ENCODE measurements around the gene CA9. TPM values are rescaled to one million over a fixed set of nuclear protein-coding genes. Genes with fewer than 3 reads are reported as not detected.

CA9 gene
- total RNA-seq, 1 donor from 2014 or later = 3.9 TPM

DNA sequence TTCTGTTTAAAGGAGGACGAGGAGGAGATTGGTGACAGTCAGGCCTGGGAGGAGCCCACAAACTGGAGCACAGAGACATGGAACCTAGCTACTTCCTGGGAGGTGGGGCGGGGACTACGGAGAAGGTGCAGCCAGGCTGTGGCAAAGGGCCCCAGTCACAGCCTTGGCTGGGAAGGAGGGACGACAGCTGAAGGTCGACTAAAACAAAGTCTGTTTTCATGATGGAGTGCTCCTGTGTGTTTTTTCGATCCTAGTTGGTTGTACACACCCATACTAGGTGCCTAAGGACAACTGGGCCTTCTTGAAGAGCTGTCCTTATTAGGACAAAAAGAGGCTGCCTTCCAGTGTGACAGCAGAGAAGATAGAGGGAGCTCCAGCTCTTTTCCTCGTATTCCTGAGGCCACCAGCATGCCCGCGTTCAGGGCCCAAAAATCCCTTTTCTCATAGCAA, 12.7 kb upstream of the CA9 start:
- Histone ChIP-seq H3K9me3 (no peaks in the 10 kb centered on the region), H3K4me3 (peak overlapping the region; percentile 88 to 99), H3K36me3 (peaks cover 6 to 23% of the 10 kb centered on the region in 2 donors), H3K27me3 (no peaks in the 10 kb centered on the region), H3K27ac (peak overlapping the region; percentile 97 to 100), H3K4me1 (peaks cover 15 to 40% of the 10 kb centered on the region in 2 donors)
- intact Hi-C loops (cut with DNase I) = no loop called here
- DNase-seq (ENCODE audit: low spot score in 2 of 2) = no peak
- TF ChIP-seq, protein P1, sequence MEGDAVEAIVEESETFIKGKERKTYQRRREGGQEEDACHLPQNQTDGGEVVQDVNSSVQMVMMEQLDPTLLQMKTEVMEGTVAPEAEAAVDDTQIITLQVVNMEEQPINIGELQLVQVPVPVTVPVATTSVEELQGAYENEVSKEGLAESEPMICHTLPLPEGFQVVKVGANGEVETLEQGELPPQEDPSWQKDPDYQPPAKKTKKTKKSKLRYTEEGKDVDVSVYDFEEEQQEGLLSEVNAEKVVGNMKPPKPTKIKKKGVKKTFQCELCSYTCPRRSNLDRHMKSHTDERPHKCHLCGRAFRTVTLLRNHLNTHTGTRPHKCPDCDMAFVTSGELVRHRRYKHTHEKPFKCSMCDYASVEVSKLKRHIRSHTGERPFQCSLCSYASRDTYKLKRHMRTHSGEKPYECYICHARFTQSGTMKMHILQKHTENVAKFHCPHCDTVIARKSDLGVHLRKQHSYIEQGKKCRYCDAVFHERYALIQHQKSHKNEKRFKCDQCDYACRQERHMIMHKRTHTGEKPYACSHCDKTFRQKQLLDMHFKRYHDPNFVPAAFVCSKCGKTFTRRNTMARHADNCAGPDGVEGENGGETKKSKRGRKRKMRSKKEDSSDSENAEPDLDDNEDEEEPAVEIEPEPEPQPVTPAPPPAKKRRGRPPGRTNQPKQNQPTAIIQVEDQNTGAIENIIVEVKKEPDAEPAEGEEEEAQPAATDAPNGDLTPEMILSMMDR (IDR thresholded peaks at IDR 0.05) = peak; percentile 31 to 71 (median 43)

DNA sequence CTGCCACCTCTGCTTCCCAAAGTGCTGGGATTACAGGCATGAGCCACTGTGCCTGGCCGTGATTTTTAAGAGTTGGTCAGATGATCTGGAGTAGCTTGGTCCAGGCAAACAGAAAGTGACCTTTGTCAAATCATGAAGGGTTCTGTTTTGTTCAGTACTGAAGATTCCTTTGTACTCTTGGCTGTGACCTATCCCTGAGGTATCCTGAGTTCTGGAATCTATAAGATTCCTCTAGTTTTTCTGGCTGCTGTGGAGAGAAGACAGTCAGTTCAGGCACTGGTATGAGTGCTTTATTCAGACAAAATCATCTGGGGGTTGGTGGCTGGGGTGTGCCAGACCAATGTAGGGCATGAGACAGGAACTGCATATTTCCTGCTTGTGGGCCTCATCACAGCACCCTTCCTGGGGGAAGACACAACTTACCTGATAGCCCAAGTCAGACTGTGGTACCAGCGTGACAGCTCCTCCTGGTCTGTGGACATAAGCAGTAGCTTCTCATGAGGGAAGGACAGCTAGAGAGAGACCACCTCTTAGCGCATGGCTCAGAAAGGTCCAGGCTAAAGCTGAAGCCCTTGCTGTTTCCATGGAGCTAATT, 11.9 kb upstream of the CA9 start:
- Histone ChIP-seq H3K4me1 (peaks cover 15 to 36% of the 10 kb centered on the region in 2 donors), H3K27ac (peak overlapping the region; percentile 97 to 100), H3K36me3 (peaks cover 6 to 23% of the 10 kb centered on the region in 2 donors), H3K9me3 (no peaks in the 10 kb centered on the region), H3K27me3 (no peaks in the 10 kb centered on the region), H3K4me3 (no peak overlapping the region)
- intact Hi-C loops (cut with DNase I) = no loop called here
- DNase-seq (ENCODE audit: low spot score in 2 of 2) = no peak
- TF ChIP-seq, protein P1 (IDR thresholded peaks at IDR 0.05) = no peak

DNA sequence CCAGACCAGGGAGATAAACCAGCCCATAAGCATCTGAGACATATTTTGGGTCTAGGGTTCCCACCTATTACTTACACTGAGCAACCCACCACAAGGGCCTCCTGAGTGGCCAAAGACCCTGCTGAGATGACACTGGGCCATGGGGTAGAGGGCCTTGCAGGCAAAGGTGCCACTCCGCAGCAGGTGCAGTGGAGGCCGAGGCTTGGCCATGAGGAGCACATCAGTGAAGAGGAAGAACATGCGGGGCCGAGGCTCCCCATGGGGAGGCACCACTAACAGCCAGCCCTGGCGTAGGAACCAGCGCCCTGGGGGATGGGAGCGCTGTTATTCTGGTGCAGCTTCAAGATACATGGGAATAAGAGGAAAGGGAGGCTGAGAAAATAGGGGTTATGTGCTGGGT, 11.3 kb upstream of the CA9 start:
- peak overlapping the region; percentile 97 to 100 for H3K27ac ChIP-seq
- intact Hi-C loops (cut with DNase I) = no loop called here
- no peak for DNase-seq (ENCODE audit: low spot score in 2 of 2)
- H3K9me3 ChIP-seq = no peaks in the 10 kb centered on the region
- TF ChIP-seq, protein P1 (IDR thresholded peaks at IDR 0.05) = no peak
- H3K4me3 ChIP-seq = no peak overlapping the region
- peaks cover 15 to 30% of the 10 kb centered on the region in 2 donors for H3K4me1 ChIP-seq
- H3K27me3 ChIP-seq = no peaks in the 10 kb centered on the region
- H3K36me3 ChIP-seq = peaks cover 6 to 23% of the 10 kb centered on the region in 2 donors

DNA sequence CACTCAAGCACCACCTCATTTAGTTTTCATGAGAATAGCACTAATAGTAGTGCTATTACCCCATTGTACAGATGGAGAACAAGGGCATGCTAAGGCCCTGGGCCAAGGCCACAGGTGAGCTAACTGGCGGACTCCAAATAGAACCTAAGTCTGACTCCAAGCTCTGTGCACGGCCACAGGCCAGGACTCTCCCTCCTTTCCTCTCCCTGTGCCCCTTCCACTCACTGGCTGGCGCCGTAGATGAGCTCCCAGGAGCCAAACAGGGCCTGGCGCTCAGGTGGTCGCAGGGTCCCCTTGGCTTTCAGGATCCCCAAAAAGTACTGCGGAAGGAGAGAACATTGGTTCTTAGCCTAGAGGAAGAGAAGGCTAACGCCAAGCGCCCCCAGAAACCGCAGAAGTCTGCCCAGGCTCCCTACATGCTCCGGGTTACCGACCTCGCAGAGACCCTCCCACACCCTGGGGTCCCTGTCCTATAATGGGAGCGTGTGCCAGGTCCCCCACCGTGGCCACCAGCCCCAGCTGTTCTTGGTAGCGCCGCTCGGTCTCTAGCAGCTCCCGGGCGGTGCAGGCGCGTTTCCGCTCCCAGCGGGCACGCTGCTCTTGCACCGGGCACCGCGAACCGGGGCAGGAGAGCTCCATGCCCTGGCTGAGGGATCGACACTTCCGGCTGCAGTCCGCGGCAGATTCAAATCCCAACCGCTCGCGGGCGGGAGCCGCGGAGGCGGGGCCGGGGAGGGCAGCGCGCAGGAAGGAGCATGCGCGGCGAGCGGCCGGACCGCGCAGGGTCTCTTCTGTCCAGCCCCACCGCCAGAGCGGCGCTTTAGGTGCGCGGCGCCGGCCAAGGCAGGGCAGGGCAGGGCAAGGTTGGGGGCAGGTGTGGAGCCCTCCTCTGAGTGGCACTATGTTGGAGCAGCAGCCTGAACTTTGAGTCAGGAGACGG, 8.9 kb upstream of the CA9 start, which contains the start of gene ARHGEF39:
ARHGEF39 (minus strand) TSS at position 665 of the 940 bp plus-strand sequence; CDS start at position 639, 26 bp downstream.
- no peaks in the 10 kb centered on the region for H3K9me3 ChIP-seq
- intact Hi-C loops (cut with DNase I) = loop anchor here (2.0 kb wide), 1 partner anchor 16 kb away; no protein-coding TSS in a partner anchor
- peak in 1 of 2 donors; percentile 91 for DNase-seq (ENCODE audit: low spot score in 2 of 2)
- peak within 1 kb of the TSS; percentile 97 to 100 for H3K27ac ChIP-seq
- TF ChIP-seq, protein P1 (IDR thresholded peaks at IDR 0.05) = no peak
- peaks cover 6 to 23% of the 10 kb centered on the region in 2 donors for H3K36me3 ChIP-seq
- peaks cover 15 to 28% of the 10 kb centered on the region in 2 donors for H3K4me1 ChIP-seq
- H3K4me3 ChIP-seq = peak within 1 kb of the TSS; percentile 58 to 69
- H3K27me3 ChIP-seq = no peaks in the 10 kb centered on the region

DNA sequence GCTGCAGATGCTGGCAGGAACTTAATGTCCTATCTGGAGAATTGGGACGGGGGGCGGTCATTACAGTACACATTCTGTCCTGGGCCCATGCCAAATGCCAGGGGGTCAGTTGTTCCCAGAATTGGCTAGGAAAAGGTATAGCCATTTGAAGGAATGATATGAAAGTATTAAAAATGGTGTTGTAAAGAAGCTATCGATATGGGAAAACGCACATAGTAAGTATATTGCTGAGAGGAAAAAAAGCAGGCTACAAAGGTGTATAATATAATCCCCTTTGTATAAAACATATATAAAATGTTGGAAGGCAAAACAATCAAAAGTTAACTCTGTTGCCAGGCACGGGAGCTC, 8.3 kb upstream of the CA9 start:
- Histone ChIP-seq H3K27me3 (no peaks in the 10 kb centered on the region), H3K27ac (peak overlapping the region; percentile 97 to 100), H3K9me3 (no peaks in the 10 kb centered on the region), H3K4me1 (peaks cover 12 to 22% of the 10 kb centered on the region in 2 donors), H3K36me3 (peaks cover 1 to 17% of the 10 kb centered on the region in 2 donors), H3K4me3 (peak overlapping the region; percentile 58 to 69)
- intact Hi-C loops (cut with DNase I) = loop anchor here (2.0 kb wide), 1 partner anchor 15 kb away; no protein-coding TSS in a partner anchor
- TF ChIP-seq, protein P1 (IDR thresholded peaks at IDR 0.05) = no peak
- no peak for DNase-seq (ENCODE audit: low spot score in 2 of 2)
